ENCODE results near the gene TFPI.

TFPI gene

GRCh38 chr2:187529248-187529976 is 24.8 kb downstream of the TFPI start:
- no peak for TF ChIP-seq CTCF (IDR thresholded peaks at IDR 0.05)

DNA sequence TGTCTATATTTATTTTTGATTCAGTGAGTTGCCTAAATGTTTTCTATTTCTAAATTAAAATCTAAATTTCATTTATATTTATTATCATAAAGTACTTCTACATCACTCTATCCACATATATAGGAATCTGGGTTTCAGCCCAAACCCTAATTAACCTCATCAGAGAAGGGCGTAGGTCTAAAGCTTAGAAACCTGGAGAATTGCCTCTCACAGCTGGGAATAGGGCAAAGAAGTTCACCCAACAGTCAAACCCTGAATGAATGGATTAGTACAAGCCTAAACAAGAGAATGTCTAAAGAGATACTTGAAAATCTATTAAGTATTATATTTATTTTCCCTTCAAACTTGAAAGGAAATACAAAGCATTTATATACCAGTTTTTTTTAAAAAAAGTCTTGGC is 26.2 kb downstream of the TFPI start:
- no peak for TF ChIP-seq CTCF (IDR thresholded peaks at IDR 0.05)

GRCh38 chr2:187527262-187527661 is 27.0 kb downstream of the TFPI start:
- TF ChIP-seq CTCF (IDR thresholded peaks at IDR 0.05): no peak

DNA sequence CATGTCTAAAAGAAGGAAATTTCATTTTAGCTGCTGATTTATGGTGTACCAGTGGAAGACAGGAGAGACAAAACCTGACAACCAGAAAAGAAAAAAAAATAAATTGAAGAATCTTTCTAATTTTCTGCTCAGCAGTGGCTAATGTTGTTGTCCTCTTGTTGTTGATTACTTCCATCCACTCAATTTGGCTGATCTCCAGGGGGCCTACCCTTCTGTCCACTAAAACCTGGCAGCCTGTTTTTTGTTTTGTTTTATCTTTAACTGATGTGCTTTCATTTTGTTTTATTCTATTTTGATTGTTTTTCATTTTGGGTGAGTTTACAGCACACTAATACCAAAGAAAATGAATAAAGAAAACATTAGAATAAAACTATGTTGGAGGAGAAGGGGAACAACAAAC is 27.4 kb downstream of the TFPI start:
- TF ChIP-seq CTCF (IDR thresholded peaks at IDR 0.05): no peak

- no peak for TF ChIP-seq CTCF (IDR thresholded peaks at IDR 0.05)
Observed at GRCh38 chr2:187525163-187525900, 28.9 kb downstream of the TFPI start.

- TF ChIP-seq CTCF (IDR thresholded peaks at IDR 0.05): no peak
Observed at GRCh38 chr2:187523325-187523724, 30.9 kb downstream of the TFPI start.

GRCh38 chr2:187520121-187520624 is 34.1 kb downstream of the TFPI start:
- TF ChIP-seq CTCF (IDR thresholded peaks at IDR 0.05): no peak
